GM19043 (cell line): ENCODE measurements around the gene BAZ2B.

ENCODE experiments used
- ATAC-seq: cut with Tn5 transposase; IDR thresholded peaks from one replicate; pipeline ENCODE4 v1.9.1; 2021; ENCODE audit warnings: low read depth; ENCODE audit not compliant: unreplicated experiment

Gene BAZ2B

GRCh38 chr2:159573846-159574606, 42.3 kb downstream of the BAZ2B start:
- no peak for ATAC-seq

- no peak for ATAC-seq
These were observed 43.1 kb downstream of the BAZ2B start for GRCh38 chr2:159573294-159573693.

- ATAC-seq = no peak
These were observed 43.9 kb downstream of the BAZ2B start for GRCh38 chr2:159572459-159572858.

- ATAC-seq = no peak
These were observed 44.6 kb downstream of the BAZ2B start for GRCh38 chr2:159571540-159572260.

GRCh38 chr2:159564081-159564480, 52.3 kb downstream of the BAZ2B start:
- no peak for ATAC-seq

- no peak for ATAC-seq
These were observed 54.1 kb downstream of the BAZ2B start for GRCh38 chr2:159562248-159562647.

- ATAC-seq = no peak
These were observed 54.6 kb downstream of the BAZ2B start for GRCh38 chr2:159561786-159562185.

- ATAC-seq = no peak
These were observed 55.1 kb downstream of the BAZ2B start for GRCh38 chr2:159561242-159561641.

- no peak for ATAC-seq
These were observed 57.3 kb downstream of the BAZ2B start for GRCh38 chr2:159559034-159559433.

- no peak for ATAC-seq
These were observed 57.9 kb downstream of the BAZ2B start for GRCh38 chr2:159558479-159558878.

GRCh38 chr2:159557437-159558034, 58.8 kb downstream of the BAZ2B start:
- ATAC-seq = no peak

- no peak for ATAC-seq
These were observed 60.5 kb downstream of the BAZ2B start for GRCh38 chr2:159555651-159556392.

- ATAC-seq = no peak
These were observed 62.6 kb downstream of the BAZ2B start for GRCh38 chr2:159553727-159554126.

GRCh38 chr2:159551806-159552205, 64.5 kb downstream of the BAZ2B start:
- no peak for ATAC-seq

GRCh38 chr2:159550231-159550630, 66.1 kb downstream of the BAZ2B start:
- ATAC-seq = no peak

- no peak for ATAC-seq
These were observed 67.1 kb downstream of the BAZ2B start for GRCh38 chr2:159549234-159549633.

- no peak for ATAC-seq
These were observed 69.5 kb downstream of the BAZ2B start for GRCh38 chr2:159546716-159547430.

GRCh38 chr2:159546039-159546438, 70.3 kb downstream of the BAZ2B start:
- no peak for ATAC-seq

- ATAC-seq = no peak
These were observed 71.3 kb downstream of the BAZ2B start for GRCh38 chr2:159545085-159545484.

GRCh38 chr2:159542101-159542500, 74.2 kb downstream of the BAZ2B start:
- no peak for ATAC-seq
